C4-2B (cell line): ENCODE data around the gene GRK5.

ENCODE experiments used
- H3K27ac ChIP-seq: fragments of 450-650 bp; 2 replicates; pipeline ENCODE4 v1.5.1; 2017
- ZFX ChIP-seq: fragments of 450-650 bp; IDR thresholded peaks from 2 replicates; pipeline ENCODE4 v1.6.1; 2017
- TF ChIP-seq, protein P1 (sequence below): fragments of 450-650 bp; conservative IDR thresholded peaks from 2 replicates; pipeline ENCODE4 v1.5.1; 2017; ENCODE audit warnings: mild to moderate bottlenecking

GRK5 gene

DNA sequence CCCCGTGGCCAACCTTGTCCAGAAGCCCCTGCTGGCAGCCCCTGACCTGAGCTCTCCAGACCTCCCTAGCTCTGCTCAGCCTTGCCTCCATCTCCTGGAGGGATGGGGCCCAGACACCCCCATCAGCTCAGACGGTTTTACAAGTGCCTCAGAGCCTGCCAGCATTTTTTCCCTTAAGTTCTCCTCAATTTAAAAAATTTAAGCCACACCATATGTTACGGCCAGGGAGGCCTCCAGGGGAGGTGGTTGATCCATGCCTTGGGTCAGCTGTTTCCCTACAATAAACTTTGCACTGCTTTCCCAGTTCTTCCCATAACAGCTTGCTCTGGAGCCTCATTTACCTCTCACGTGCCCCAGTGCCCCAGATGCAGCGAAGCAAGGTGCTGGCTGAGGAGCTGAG is 191.6 kb downstream of the GRK5 start:
- TF ChIP-seq, protein P1, sequence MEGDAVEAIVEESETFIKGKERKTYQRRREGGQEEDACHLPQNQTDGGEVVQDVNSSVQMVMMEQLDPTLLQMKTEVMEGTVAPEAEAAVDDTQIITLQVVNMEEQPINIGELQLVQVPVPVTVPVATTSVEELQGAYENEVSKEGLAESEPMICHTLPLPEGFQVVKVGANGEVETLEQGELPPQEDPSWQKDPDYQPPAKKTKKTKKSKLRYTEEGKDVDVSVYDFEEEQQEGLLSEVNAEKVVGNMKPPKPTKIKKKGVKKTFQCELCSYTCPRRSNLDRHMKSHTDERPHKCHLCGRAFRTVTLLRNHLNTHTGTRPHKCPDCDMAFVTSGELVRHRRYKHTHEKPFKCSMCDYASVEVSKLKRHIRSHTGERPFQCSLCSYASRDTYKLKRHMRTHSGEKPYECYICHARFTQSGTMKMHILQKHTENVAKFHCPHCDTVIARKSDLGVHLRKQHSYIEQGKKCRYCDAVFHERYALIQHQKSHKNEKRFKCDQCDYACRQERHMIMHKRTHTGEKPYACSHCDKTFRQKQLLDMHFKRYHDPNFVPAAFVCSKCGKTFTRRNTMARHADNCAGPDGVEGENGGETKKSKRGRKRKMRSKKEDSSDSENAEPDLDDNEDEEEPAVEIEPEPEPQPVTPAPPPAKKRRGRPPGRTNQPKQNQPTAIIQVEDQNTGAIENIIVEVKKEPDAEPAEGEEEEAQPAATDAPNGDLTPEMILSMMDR, result no peak
- TF ChIP-seq ZFX, result no peak
- H3K27ac ChIP-seq, result no peak overlapping the region

DNA sequence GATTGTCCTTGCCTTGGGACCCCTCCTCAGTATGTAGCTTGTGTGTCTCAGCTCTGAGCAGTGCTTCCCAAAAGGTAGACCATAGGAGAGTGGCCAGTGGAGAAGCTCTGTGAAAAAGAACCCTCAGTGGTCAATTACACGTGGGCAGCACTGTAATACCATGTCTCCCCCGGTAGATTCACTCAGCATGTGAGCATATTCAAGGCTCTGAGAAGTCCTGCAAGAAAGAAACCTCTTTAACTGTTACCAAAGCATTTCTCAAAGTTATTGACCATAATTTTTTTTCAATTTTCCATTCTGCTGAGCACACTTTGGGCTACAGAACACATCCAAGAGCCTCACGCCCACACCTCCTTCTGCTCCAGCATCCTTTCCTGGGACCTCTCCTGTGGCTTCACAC is 192.1 kb downstream of the GRK5 start:
- H3K27ac ChIP-seq, result no peak overlapping the region
- TF ChIP-seq ZFX, result no peak
- TF ChIP-seq, protein P1, result no peak

DNA sequence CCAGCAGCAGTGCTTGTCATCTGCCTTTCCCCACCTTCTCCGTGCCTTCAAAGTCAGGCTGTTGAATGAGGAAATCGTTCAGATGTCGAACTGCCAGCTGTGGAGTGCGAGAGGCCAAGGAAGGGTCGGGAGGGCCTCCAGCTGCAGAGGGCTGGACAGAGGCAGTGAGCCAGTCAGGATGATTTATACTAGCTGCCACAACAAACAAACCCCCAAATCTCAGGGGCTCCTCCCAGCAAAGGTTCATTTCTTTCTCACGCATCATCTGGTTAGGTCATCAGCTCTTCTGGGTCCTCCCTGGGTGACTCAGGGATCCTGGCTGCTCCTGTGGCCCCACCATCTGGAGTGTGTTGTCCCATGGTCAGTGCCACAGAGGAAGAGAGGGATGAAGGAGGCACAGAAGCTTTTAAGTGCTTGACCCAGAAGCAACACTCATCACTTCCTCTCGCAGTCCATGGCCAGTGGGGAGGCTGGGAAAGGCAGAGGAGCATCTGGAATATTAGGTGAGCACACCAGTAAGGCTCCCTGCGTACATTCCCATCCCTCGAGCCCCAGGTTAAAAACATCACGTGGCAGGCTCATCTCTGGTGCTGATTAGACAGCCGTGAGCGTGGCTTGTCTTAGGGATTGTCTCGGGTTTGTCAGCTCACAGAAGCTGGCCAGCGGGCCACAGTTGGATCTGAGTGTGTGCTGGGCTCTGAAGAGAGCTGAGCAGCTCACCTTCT is 194.5 kb downstream of the GRK5 start:
- H3K27ac ChIP-seq, result no peak overlapping the region
- TF ChIP-seq, protein P1, result no peak
- no peak for TF ChIP-seq ZFX

DNA sequence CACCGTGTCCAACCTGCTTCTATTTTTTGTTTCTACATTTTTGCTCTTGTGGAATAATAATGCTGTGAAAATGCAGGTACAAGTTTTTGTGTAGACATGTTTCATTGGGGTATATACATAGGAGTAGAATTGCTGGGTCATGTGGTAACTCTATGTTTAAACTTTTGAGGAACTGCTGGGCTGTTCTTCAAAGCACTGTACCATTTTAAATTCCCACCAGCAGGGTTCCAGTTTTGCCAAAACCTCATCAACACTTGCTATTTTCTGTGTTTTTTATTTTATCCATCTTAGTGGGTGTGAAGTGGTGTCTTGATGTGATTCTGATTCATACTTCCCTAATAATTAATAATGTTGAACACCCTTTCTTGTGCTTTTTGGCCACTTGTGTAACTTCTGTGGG is 196.6 kb downstream of the GRK5 start:
- H3K27ac ChIP-seq, result no peak overlapping the region
- no peak for TF ChIP-seq ZFX
- TF ChIP-seq, protein P1, result no peak

DNA sequence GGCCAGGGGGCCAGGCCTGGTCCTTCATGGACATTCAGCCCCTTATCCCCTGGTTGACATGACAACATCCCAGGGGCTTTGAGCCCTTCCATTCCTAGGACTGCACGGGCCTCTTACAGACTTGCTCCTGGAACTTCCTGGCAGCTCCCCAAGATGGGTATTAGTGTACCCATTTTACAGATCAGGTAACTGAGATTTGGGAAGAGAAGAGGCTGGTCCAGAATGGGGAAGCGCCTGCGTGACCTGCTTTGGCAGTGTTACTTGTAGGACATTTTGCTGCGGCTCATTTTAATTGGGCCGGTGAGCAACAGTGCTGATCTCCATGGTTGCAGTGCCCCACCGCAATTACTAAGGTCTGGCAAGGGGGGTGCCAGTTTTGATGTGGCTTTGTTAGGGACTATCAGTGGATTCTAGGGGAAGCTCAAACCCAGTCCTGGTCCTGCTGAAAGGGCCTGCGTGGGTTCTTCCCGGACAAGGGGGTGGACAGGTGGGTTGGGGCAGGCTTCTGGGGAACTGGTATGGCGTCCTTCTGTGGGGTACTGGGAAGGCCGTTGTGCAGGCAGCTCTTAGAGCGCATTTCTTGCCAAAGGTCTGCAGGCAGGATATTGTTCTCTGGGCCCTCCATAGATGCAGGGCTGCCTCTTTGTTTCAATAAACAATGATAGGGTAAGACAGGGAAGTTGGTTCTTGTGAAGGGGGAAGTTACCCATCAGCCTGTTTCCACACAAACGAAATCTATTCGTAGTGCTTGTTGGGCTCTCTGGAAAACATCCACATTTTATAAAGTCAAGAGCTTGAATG is 197.5 kb downstream of the GRK5 start:
- TF ChIP-seq ZFX, result no peak
- no peak overlapping the region for H3K27ac ChIP-seq

DNA sequence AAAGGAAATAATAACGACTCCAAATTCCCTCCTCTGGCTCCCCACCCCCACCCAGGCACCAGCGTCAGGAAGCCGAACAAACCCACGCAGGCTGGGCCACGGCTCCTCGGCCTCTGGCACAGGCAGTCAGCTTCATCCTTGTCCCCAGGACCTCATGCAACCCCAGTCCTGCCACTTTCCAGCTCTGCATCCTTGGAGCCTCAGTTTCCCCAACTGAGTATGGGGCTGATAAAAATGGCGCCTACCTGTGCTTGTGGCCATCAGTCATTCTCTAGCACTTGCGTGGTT is 198.1 kb downstream of the GRK5 start:
- no peak for TF ChIP-seq ZFX
- TF ChIP-seq, protein P1, result no peak
- H3K27ac ChIP-seq, result no peak overlapping the region

DNA sequence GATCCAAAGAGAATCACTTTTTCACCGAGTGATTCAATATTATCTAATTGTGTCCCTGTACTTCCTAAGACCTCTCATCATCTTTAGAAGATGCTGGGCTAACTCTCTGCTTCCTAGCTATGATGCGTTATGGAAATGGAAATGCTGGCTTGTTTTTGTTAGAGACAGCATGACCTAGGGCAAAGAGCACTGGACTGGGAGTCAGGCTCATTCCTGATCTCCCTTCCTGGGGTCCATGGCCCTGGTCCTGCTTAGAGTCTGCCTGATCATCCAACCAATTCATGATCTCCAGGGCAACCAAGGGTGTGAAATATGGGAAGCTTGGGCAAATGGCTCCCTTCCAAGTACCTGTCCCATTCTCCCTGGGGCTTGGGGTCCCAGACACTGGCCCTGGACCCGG is 198.8 kb downstream of the GRK5 start:
- no peak overlapping the region for H3K27ac ChIP-seq
- TF ChIP-seq, protein P1, result no peak
